Measurements from ENCODE around the gene SHKBP1.

DNA sequence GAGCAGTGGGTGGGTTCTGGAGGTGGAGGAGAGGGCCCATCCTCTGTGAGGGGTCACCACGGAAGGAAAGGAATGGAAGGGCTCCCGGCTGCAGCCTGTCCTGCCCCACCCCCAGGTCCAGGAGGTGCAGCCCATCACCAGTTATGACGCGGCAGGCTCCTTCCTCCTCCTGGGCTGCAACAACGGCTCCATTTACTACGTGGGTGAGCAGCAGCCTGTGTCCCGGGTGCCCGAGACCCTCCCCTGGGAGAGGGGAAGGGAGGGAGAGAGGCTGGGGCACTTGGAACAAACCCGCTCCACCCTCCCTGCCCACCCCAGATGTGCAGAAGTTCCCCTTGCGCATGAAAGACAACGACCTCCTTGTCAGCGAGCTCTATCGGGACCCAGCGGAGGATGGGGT, 6.6 kb downstream of the SHKBP1 start:
- TF ChIP-seq, protein P1, sequence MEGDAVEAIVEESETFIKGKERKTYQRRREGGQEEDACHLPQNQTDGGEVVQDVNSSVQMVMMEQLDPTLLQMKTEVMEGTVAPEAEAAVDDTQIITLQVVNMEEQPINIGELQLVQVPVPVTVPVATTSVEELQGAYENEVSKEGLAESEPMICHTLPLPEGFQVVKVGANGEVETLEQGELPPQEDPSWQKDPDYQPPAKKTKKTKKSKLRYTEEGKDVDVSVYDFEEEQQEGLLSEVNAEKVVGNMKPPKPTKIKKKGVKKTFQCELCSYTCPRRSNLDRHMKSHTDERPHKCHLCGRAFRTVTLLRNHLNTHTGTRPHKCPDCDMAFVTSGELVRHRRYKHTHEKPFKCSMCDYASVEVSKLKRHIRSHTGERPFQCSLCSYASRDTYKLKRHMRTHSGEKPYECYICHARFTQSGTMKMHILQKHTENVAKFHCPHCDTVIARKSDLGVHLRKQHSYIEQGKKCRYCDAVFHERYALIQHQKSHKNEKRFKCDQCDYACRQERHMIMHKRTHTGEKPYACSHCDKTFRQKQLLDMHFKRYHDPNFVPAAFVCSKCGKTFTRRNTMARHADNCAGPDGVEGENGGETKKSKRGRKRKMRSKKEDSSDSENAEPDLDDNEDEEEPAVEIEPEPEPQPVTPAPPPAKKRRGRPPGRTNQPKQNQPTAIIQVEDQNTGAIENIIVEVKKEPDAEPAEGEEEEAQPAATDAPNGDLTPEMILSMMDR (IDR thresholded peaks at IDR 0.05; ENCODE audit: insufficient read depth, low read depth, low read length): no peak
- TF ChIP-seq EZH2 (IDR thresholded peaks at IDR 0.05; ENCODE audit: insufficient read depth, low read length): no peak

Measured in astrocyte (in vitro differentiated cells and primary cell).